ENCODE data around the gene NCK2.

GRCh38 chr2:105895990-105896764 is 151.5 kb downstream of the NCK2 start:
- TF ChIP-seq ELF4 (IDR thresholded peaks at IDR 0.05) = no peak
- TF ChIP-seq NFRKB (IDR thresholded peaks at IDR 0.05) = no peak
- TF ChIP-seq, protein P1, sequence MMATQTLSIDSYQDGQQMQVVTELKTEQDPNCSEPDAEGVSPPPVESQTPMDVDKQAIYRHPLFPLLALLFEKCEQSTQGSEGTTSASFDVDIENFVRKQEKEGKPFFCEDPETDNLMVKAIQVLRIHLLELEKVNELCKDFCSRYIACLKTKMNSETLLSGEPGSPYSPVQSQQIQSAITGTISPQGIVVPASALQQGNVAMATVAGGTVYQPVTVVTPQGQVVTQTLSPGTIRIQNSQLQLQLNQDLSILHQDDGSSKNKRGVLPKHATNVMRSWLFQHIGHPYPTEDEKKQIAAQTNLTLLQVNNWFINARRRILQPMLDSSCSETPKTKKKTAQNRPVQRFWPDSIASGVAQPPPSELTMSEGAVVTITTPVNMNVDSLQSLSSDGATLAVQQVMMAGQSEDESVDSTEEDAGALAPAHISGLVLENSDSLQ (IDR thresholded peaks at IDR 0.05) = no peak
- no peak for TF ChIP-seq FOXM1 (IDR thresholded peaks at IDR 0.05; ENCODE audit: borderline replicate concordance)
- TF ChIP-seq LEF1 (IDR thresholded peaks at IDR 0.05; ENCODE audit: borderline replicate concordance) = no peak
- TF ChIP-seq L3MBTL2 (conservative IDR thresholded peaks at IDR 0.05) = no peak
- no peak for TF ChIP-seq ARNT (IDR thresholded peaks at IDR 0.05)
- TF ChIP-seq SP1 (IDR thresholded peaks at IDR 0.05) = no peak
- TF ChIP-seq SUZ12 (IDR thresholded peaks at IDR 0.05) = no peak

All from HEK293T (cell line).